Measurements from ENCODE around the gene UROC1. TPM values are rescaled to one million over a fixed set of nuclear protein-coding genes. Genes with fewer than 3 reads are reported as not detected.

The UROC1 gene
- total RNA-seq, 2 experiments from 2014 or later = 0.09 TPM; not detected in 1

- Histone ChIP-seq H3K9me3 (ENCODE audit: low read length) (no peaks in the 10 kb centered on the region), H3K4me1 (ENCODE audit: insufficient read depth, low read length, poor library complexity, severe bottlenecking) (no peaks in the 10 kb centered on the region), H2AFZ (ENCODE audit: low read length) (no peak overlapping the region), H3K27ac (ENCODE audit: low read depth, low read length, poor library complexity, severe bottlenecking) (no peak overlapping the region), H3K36me3 (ENCODE audit: insufficient read depth, low read length) (no peaks in the 10 kb centered on the region), H3K9me2 (ENCODE audit: insufficient read depth, low read length) (no peaks in the 10 kb centered on the region), H3K4me3 (ENCODE audit: low read depth, low read length, poor library complexity, severe bottlenecking) (no peak overlapping the region), H3K79me2 (ENCODE audit: insufficient read depth, low read depth, low read length) (no peaks in the 10 kb centered on the region), H4K20me1 (ENCODE audit: insufficient read depth, low read length) (no peaks in the 10 kb centered on the region), H3K4me2 (ENCODE audit: low read length) (no peak overlapping the region)
- ChIA-PET POLR2A (no interaction called here), CTCF (ENCODE audit: unreplicated experiment) (no interaction called here)
- TF ChIP-seq CTCF (conservative IDR thresholded peaks at IDR 0.05; ENCODE audit: low read length) (no peak), EZH2phosphoT487 (IDR thresholded peaks at IDR 0.05; ENCODE audit: borderline replicate concordance, low read depth, low read length) (no peak)
- no TSS peak for BruUV-seq (replicated peaks)
- intact Hi-C loops (cut with micrococcal nuclease; ENCODE audit: unreplicated experiment) = no loop called here
- no peak for DNase-seq (ENCODE audit: low spot score)
These were observed 15.9 kb upstream of the UROC1 start for GRCh38 chr3:126533506-126533905.

GRCh38 chr3:126531051-126531330 is 13.4 kb upstream of the UROC1 start:
- no peak for DNase-seq (ENCODE audit: low spot score)
- Histone ChIP-seq H2AFZ (ENCODE audit: low read length) (no peak overlapping the region), H3K36me3 (ENCODE audit: insufficient read depth, low read length) (no peaks in the 10 kb centered on the region), H3K4me2 (ENCODE audit: low read length) (no peak overlapping the region), H3K4me3 (ENCODE audit: low read depth, low read length, poor library complexity, severe bottlenecking) (no peak overlapping the region), H3K4me1 (ENCODE audit: insufficient read depth, low read length, poor library complexity, severe bottlenecking) (no peaks in the 10 kb centered on the region), H3K9me2 (ENCODE audit: insufficient read depth, low read length) (no peaks in the 10 kb centered on the region), H3K79me2 (ENCODE audit: insufficient read depth, low read depth, low read length) (no peaks in the 10 kb centered on the region), H4K20me1 (ENCODE audit: insufficient read depth, low read length) (no peaks in the 10 kb centered on the region), H3K27ac (ENCODE audit: low read depth, low read length, poor library complexity, severe bottlenecking) (no peak overlapping the region), H3K9me3 (ENCODE audit: low read length) (no peaks in the 10 kb centered on the region)
- BruUV-seq (replicated peaks) = no TSS peak
- CTCF ChIA-PET (ENCODE audit: unreplicated experiment) = no interaction called here
- intact Hi-C loops (cut with micrococcal nuclease; ENCODE audit: unreplicated experiment) = no loop called here
- TF ChIP-seq EZH2phosphoT487 (IDR thresholded peaks at IDR 0.05; ENCODE audit: borderline replicate concordance, low read depth, low read length) = no peak
- POLR2A ChIA-PET = no interaction called here

GRCh38 chr3:126530171-126531050 is 12.8 kb upstream of the UROC1 start:
- intact Hi-C loops (cut with micrococcal nuclease; ENCODE audit: unreplicated experiment) = no loop called here
- H4K20me1 ChIP-seq (ENCODE audit: insufficient read depth, low read length) = no peaks in the 10 kb centered on the region
- no peak for DNase-seq (ENCODE audit: low spot score)
- no TSS peak for BruUV-seq (replicated peaks)
- POLR2A ChIA-PET = no interaction called here
- no peaks in the 10 kb centered on the region for H3K9me3 ChIP-seq (ENCODE audit: low read length)
- no peaks in the 10 kb centered on the region for H3K79me2 ChIP-seq (ENCODE audit: insufficient read depth, low read depth, low read length)
- H3K36me3 ChIP-seq (ENCODE audit: insufficient read depth, low read length) = no peaks in the 10 kb centered on the region
- no peak overlapping the region for H2AFZ ChIP-seq (ENCODE audit: low read length)
- H3K4me2 ChIP-seq (ENCODE audit: low read length) = no peak overlapping the region
- H3K9me2 ChIP-seq (ENCODE audit: insufficient read depth, low read length) = no peaks in the 10 kb centered on the region
- H3K27ac ChIP-seq (ENCODE audit: low read depth, low read length, poor library complexity, severe bottlenecking) = no peak overlapping the region
- TF ChIP-seq CTCF (conservative IDR thresholded peaks at IDR 0.05; ENCODE audit: low read length) (no peak), EZH2phosphoT487 (IDR thresholded peaks at IDR 0.05; ENCODE audit: borderline replicate concordance, low read depth, low read length) (no peak)
- no peak overlapping the region for H3K4me3 ChIP-seq (ENCODE audit: low read depth, low read length, poor library complexity, severe bottlenecking)
- CTCF ChIA-PET (ENCODE audit: unreplicated experiment) = no interaction called here
- H3K4me1 ChIP-seq (ENCODE audit: insufficient read depth, low read length, poor library complexity, severe bottlenecking) = no peaks in the 10 kb centered on the region

Data from OCI-LY7 (cell line).